Activated naive CD4-positive, alpha-beta T cell treated with Interleukin-2 at 50 U/mL for 16 hours (primary cell): Measurements from ENCODE around the gene EFCAB6.
A peak's percentile ranks its signal among the peaks of the same experiment; 100 is the strongest.

ENCODE experiments used
- DNase-seq: peaks from one replicate; pipeline ENCODE4 v3.0.0-alpha.2; 2020

Gene EFCAB6

GRCh38 chr22:43812149-43812842 is at the start of gene EFCAB6:
TSS of gene EFCAB6 (minus strand) at chr22:43812305. CDS start at chr22:43782318, 29,987 bp downstream.
- DNase-seq = peak; percentile 90

- DNase-seq = no peak
Observed at GRCh38 chr22:43861529-43861928, 49.4 kb upstream of the EFCAB6 start.

DNA sequence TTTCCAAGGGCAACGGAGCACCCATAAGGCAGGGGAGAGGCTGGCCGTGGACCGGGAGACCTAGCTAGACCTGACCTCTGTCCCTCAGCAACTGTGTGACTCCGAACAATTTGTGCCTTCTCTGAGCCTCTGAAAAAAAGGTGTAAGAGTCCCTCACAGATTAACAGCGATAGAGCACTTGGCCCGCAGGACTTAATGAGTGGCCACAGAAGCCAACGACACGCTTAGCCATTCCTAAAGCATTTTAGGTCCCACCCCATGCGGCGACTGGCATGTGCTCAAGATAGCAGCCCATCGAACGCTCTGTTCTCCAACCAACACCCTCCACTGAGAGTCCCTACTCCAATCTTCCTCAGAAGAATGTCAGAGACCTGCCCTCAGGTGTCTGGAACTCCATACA is 48.7 kb upstream of the EFCAB6 start:
- DNase-seq = no peak

DNA sequence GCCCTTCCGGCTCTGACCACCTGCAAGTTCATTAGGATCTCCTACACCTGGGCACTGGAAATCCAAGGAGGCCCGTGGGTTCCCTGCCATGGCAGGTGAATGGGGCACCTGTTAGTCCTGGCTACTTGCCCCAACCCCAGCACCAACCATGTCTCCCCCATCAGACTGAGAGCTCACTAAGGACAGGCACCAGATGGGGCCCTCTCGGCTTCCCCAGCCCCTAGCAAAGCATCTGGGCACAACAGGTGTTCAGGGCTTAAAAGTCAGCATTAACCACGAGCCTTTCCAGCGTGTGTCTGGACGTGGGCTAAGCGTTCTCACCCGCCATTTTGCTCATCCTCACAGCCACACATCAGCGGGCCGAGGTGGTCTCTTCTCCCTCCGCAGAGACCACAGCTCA is 48.0 kb upstream of the EFCAB6 start:
- DNase-seq = no peak

- DNase-seq = no peak
Observed at GRCh38 chr22:43859621-43860020, 47.5 kb upstream of the EFCAB6 start.

DNA sequence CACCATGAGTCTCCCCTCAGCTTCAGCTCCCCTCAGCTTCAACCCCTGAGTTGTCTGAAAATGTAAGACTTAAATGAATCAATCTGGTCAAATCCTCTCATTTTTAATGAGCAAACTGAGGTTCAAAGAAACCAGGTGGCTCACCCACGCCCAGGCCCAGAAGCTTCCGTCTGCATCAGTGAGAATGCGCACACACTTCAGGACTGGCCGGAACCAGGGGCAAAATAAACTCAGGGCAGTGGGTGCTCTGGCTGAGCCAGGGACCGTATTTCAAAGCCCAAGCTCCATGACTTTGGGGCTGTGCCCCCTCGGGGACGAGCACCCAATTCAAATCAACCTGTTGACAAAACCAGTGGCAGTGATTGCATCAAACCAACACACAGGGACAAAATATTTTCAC is 47.1 kb upstream of the EFCAB6 start:
- no peak for DNase-seq

DNA sequence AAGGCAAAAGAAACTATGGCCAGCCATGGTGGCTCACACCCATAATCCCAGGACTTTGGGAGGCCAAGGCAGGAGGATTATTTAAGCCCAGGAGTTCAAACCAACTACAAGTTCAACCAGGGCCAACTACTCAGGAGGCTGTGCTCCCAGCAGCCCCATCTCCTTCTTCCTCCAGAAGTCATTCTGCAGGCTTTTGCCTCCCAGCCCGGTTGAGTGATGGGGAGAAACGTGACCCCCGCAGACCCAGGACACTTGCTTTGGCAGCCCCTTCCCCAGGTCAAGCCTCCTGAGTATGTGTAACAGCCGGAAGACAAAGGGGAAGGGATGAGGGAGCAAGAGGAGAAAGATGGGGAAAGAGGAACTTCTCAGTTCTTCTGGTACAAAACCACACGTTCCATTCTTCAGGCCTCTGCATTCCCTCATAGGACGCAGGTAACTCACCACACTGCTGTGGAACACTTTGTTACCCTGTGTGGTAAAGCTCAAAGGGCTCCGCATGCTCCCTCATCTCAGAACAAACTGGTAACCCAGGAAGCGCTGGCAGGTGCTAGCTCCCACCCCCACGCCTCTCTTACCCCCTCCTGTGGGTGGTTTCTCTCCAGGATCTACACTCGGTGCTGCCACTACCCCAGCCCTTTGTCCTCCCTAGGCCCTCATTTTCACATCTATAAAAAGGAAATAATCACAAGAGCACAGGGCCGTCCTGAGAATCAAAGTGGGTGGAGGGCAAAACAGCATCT is 46.2 kb upstream of the EFCAB6 start:
- DNase-seq = no peak

GRCh38 chr22:43857367-43857766 is 45.3 kb upstream of the EFCAB6 start:
- no peak for DNase-seq

GRCh38 chr22:43855431-43855830 is 43.3 kb upstream of the EFCAB6 start:
- no peak for DNase-seq

- no peak for DNase-seq
Observed at GRCh38 chr22:43854786-43855271, 42.7 kb upstream of the EFCAB6 start.

GRCh38 chr22:43854121-43854785 is 42.1 kb upstream of the EFCAB6 start:
- DNase-seq = no peak

- no peak for DNase-seq
Observed at GRCh38 chr22:43853328-43853931, 41.3 kb upstream of the EFCAB6 start.

DNA sequence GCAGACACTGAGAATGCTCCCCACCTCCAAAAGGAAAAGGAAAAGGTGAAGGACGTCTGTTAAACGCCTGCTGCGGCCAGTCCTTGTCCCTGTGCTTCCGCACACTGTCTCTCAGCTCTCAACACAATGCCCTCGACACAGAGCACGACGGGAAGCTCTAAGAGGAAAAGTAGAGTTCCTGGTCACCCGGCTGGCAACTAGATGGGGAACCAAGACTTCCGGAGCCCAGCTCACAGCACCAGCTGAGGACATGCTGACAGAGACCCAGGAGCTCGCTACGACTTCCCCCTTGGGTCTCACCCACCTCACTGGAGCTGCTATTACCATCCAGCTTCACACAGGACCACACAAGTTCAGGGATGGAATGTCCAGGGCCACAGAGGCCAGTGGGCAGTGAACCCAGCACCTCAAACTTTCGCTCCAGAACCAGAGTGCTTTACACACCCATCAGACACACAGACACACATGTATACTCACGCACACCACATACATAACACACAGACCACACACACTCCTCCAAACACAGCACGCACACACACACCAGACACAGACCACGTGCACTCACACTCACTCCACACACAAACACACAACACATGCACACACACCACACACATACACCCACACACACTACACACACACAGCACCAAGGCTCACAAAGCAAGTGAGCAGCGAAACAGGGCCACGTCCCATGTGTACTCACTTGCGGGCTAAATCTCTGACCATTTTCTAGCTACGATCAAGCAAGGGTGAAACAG is 40.6 kb upstream of the EFCAB6 start:
- DNase-seq = no peak

- DNase-seq = no peak
Observed at GRCh38 chr22:43851979-43852307, 39.8 kb upstream of the EFCAB6 start.

DNA sequence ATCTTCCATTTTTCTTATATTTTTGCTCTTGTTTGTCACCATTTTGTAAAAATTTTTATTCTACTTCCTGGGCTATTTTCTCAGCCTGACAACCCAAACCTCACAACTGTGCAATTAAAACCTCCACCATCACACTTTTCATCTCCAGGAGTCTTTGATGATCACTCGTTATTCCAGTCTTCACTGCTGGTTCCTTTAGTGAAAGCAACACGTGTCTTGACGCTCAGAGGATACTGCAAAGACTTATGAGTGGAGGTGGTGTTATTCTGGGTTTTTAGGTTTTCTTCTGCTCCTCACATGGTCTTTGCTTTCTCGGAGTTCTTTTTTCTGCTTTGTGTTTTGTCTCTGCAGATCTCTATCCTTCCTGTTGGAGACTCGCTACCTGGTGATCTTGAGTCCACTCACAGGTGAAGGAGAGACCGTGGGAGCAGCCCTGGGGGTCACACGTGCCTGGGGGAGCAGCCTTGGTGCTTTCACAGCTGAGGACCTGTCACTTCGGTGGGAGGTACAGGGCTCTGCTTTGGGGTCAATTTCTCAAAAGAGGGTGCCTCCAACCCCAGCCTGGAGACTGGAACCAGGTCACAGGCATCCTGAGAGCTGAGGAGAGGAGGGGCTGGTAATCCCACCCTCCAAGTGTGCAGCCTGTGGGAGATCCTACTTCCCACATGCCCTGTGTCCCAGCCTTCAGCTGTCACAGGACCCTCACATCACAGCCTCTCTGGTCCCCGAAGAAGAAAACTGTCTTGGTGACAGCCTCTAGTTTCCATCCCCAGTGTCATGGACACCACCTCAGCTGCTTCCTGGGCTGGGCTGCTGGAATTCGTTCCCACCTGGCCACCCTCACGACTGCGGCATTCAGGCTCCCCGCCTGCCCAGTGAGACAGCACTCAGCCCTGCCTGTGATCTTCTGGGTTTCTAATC is 39.2 kb upstream of the EFCAB6 start:
- DNase-seq = no peak

DNA sequence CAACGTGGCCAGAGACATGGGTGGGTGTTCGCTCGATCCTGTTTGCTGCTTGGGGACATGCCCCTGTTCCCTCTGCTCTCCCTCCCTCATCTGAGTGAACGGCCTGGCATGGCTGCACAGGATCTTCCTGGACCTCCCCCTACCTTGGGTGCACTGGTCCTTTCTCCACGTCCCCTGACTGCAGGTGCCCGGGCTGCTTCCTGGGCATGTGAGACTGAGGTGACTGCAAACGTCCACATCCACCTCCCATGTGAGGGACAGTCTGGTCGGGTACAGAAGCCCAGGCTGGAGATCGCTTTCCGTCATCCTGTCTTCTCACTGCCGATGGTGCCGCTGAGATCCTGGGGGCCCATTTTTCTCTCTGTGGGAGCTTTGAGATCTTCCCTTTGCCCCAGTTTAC is 38.4 kb upstream of the EFCAB6 start:
- no peak for DNase-seq

DNA sequence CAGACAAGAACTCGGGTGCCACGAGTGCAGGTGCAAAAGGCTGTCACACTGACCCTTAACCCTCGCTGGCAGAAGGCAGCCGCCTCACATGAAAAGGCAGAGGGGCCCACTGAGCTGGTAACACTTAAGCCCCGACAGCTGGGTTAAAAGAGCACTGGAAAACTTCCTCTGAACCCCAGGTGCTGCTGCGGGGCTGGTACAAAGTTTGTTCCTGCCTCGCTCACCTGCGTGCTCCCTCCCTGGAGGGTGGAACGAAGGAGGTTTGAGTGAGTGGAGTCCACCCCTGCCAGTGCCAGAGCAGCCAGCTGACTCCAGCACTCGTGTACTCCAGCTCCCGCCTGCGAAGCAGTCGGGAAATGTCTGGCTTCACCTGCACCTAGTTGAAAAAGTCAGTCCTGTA is 37.6 kb upstream of the EFCAB6 start:
- DNase-seq = no peak

DNA sequence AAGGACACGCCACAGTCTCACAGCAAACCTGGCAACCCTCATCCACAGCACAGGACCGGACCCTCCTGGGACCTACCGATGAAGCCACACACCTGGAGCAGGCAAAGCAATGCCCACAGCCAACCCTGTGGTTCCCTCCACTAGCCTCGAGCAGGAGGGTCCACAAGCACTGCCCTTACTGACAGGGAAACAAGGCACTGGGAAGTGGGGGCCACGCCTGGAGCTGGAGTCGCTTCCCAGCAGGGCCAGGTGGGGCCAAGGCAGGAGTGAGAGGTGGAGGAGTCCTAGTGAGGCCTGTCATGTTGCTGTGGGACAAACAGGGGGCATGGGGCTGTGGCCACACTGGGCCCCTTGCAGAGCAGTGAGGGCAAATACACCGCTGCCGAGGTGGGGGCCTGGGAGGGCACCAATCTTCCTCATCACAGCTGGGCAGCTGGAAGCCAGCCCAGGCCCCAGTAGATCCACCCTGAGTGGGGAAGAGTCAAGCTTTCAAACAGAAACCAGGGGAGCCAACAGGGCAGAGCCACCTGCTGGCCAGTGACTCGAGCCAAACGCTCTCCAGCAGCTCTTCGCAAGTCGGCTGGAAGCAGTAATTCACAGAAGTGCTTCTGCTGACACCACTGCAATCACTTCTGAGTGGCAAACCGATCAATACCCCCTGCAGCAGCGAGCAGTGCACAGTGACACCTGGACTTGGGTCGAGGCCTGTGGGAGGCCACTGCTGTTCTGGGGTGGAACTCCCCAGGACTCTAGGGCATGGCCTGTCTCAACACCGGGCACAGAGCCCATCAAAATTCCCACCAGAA is 36.5 kb upstream of the EFCAB6 start:
- no peak for DNase-seq

DNA sequence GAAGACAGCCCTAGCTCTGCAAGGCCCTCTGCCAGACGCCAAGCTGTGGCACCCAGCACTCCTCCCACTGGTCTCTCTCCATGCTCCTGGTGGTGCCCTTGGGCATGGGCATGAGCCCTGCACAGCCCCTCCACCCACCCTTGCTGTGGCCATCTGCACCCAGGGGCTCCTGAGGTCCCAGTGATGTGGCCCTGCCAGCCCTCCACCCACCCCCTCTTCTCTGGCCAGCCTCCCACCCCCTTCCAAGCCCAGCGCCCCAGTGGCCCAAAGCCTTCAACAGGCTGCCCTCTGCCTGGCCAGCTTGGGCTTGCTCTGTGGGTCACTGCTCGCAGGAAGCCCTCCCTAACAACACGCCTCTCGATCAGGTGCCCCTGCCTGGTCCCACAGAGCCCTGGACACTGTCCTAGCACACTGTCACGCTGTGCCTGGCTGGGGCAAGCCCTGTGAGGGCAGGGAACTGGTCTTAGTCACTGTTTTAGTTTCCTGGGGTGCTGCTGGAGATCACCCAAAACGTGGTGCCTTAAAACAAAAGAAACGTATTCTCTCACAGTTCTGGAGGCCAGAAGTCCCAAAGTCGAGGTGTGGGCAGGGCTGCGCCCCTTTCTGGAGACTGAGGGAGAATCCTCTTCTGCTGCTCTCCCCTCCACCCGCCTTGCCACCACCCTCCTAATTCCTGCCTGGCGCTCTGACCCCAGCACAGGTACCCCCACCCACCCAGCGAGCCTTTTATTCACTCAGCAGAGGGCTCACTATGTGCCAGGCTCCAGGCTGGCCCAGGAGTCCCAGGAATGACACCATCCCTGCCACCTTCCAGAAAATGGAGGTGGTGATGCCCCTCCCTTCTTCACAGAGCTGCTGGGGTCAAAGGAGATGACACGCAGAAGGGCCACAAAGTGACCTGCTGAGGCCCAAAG is 35.5 kb upstream of the EFCAB6 start:
- no peak for DNase-seq

- DNase-seq = no peak
Observed at GRCh38 chr22:43846966-43847365, 34.9 kb upstream of the EFCAB6 start.
